ENCODE measurements around the gene LRMDA.

LRMDA gene

DNA sequence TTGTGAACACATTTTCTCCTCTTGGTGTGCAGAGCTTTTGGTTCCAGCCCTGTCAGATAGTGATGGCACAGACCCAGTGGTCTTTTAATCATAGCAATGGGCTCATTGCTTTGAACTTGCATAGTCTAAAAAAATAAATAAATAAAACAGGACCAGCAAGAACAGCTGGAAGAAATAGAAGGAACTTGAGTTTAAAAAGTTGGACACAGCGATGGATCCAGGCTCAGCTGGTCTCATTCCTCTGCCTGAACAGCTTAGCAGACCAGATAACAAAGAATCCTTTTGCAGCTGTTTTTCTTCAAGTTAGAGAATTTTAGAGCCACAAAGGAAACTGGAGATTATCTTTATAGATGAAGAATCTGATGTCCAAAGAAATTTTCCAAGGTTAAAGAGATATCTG lies 1005.6 kb downstream of the LRMDA start:
- no peak for DNase-seq

- no peak for DNase-seq
These were observed 1009.0 kb downstream of the LRMDA start for GRCh38 chr10:76440426-76440825.

DNA sequence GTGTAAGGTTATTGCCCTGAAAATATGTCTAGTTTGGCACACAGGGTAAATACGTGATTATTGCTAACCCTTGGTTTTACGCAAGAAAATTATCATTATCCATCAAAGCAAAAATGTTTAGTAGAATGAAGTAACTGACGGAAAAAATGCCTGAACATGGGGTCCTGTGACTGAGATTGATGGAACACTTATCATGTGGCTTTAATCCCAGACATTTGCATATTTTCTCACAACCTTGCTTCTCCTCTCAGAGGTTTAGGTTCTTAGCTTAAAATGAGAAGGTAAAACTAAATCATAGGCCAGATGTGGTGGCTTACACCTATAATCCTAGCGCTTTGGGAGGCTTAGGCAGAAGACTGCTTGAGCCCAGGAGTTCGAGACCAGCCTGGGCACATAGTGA lies 1010.7 kb downstream of the LRMDA start:
- DNase-seq: no peak

GRCh38 chr10:76444034-76444800 lies 1012.8 kb downstream of the LRMDA start:
- DNase-seq: no peak

GRCh38 chr10:76447578-76447977 lies 1016.2 kb downstream of the LRMDA start:
- no peak for DNase-seq

DNA sequence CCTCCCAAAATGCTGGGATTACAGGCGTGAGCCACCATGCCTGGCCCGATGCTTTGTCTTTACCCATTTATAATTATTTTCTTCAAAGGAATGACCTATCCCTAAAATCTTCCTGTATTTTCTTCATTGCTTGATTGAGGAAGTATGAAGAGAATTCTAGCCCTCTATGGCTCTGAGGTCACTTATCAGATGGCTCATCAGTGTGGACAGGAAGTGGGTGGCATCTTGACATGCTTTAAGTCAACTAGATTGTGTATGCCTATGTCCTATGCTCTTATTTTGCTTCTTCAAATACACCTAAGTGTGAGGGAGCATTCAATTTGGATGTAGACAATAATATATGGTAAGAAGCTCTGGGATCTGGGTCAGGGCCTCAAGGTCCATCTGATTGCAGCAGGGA lies 1020.5 kb downstream of the LRMDA start:
- DNase-seq: no peak

- DNase-seq: no peak
These were observed 1021.9 kb downstream of the LRMDA start for GRCh38 chr10:76453332-76453731.

GRCh38 chr10:76453997-76454396 lies 1022.6 kb downstream of the LRMDA start:
- DNase-seq: no peak

DNA sequence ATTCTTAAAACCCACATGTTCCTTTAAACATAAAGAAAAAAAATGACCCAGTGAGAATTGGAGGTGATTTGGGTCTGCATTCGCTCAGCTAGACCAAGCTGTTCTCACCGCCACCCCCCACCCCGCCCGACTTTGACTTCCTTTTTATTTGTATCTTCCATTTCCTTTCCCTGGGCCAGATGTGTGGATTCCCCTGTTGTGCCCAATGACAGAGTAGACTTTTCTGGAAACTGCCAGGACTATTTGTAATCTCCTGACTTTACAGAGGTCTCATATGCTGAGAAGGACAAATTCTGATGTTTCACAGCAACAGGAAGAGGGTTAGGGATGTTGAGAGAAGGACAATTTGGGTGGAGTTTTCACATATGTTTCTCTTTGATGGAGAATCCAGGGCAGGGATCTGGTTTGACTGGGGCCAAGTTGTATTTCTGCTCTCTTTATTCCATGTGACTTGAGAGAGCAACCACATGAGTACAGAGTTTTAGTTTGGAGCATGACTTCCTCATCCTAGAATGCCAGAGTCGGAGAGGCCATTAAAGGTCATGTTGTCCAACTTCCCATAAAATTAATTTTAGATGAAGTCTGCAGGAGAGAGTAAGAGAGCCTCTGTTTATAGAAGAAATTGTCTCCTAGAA lies 1023.2 kb downstream of the LRMDA start:
- no peak for DNase-seq

- no peak for DNase-seq
These were observed 1024.8 kb downstream of the LRMDA start for GRCh38 chr10:76456197-76456596.

DNA sequence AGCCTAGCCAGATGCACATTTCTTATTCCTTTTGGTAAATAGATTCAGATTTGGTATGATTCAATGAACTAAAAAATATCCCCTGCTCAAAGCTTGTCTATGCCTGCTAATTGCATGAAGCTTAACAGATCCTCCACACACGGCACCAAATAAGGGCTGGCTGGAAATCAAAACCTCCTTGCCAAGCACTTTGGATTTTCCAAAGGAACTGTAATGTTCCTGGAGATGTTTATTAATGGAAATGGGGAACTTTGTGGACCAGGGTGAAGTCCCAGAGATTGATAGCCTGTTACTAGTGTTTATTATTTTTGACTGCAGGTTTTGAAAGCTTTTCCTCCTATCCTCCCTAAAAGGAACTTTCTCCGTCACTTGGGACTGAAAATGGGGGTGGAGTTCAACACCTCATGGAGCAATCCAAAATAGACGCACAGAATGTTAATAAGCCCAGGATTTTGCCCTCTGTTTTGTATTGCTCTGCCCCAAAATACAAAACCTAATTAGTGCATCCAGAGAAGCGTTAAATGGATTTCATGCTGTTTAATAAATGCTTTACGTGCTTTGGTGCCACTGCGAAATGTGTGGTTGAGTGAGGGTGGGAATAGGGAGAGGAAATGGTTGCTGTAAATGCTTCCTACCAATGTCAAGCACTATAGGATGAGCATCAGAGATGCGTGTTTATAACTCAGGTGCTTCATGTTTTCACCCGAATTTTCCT lies 1027.7 kb downstream of the LRMDA start:
- DNase-seq: no peak

DNA sequence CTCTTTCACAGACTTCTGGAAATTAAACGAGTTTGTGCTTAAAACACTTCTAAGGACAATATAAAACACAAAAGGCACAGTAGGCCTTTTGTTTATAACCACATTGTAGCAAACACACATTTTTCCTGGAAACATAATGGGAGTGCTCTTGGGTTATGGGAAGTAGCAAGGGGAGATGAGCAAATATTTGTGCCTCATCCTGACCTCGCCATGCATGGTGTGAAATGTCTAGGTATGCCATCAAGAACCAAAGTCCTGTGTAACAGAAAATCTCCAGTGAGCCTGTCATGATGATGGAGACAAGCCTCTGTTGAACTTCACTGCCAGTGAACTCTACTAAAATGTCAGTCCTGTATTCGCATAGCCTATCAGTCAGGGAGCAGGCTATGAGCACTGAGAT lies 1029.6 kb downstream of the LRMDA start:
- DNase-seq: no peak

- no peak for DNase-seq
These were observed 1031.7 kb downstream of the LRMDA start for GRCh38 chr10:76463111-76463510.

- no peak for DNase-seq
These were observed 1035.5 kb downstream of the LRMDA start for GRCh38 chr10:76466836-76467503.

DNA sequence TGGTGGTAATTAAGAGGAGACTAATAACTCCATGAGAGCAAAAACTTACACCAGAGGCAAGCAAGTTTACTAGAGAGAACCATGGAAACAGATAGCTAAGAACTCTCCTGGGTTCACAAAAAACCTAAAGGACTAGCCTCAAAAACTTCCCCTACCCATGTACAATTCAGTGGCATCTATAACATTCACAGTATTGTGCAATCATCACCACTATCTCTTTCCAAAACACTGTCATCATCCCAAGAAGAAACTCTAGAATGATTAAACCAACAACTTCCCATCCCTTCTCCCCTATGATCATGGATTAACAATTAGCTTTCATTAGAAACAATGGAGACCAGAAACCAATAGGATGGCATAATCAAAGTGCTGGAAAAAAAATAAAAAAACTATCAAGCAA lies 1038.3 kb downstream of the LRMDA start:
- DNase-seq: no peak

GRCh38 chr10:76479103-76479790 lies 1047.8 kb downstream of the LRMDA start:
- no peak for DNase-seq

- DNase-seq: no peak
These were observed 1049.8 kb downstream of the LRMDA start for GRCh38 chr10:76481178-76481577.

DNA sequence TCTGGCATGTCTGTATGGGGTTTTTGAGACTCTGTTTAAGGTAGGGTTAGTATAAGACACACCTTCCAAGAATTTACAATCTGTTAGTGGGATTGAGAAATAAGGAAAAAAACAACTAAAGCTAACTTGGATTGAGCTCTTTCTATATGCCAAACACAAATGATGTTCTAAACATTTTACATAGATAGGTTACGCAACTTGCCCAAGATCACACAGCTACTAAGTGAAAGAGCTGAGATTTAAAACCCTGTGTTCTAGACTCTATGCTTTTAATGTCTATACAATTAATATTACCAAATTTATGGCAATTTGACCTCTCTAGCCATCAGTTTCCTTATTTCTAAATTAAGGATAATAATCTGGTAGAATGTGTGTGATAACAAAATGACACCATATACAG lies 1056.2 kb downstream of the LRMDA start:
- no peak for DNase-seq

DNA sequence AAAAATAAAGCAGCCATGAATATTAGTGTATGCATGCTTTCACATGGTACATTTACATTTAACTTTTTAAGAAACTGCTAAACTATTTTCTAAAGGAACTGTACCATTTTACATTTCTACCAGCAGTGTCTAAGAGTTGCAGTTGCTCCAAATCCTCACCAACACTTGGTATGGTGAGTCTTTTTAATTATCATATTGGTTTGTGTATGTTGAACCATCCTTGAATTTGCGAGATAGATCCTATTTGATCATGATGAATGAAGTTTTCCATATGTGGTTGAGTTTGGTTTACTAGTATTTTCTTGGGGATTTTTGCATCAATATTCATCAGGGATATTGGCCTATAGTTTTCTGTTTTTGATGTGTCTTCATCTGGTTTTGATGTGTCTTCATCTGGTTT lies 1057.2 kb downstream of the LRMDA start:
- no peak for DNase-seq

DNA sequence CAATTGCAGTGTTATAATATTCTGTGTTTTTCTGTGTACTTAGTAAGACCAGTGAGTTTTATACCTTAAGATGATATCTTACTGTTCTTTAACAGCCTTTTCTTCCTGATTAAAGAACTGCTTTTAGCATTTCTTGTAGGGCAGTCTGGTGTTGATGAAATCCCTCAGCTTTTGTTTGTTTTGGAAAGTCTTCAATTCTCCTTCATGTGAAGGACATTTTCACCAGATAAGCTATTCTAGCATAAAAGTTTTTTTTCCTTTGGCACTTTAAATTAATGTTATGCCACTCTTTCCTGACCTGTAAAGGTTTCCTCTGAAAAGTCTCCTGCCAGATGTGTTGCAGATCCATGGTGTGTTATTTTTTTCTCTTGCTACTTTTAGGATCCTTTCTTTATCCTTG lies 1059.8 kb downstream of the LRMDA start:
- no peak for DNase-seq

GRCh38 chr10:76492026-76492425 lies 1060.6 kb downstream of the LRMDA start:
- DNase-seq: no peak

GRCh38 chr10:76492678-76493472 lies 1061.5 kb downstream of the LRMDA start:
- no peak for DNase-seq

Data from NK-92 treated with Interleukin-12 subunit alpha and Interleukin-12 subunit beta, amount 100 ng/mL, for 24 hours (cell line).